ENCODE data around the gene TPRG1L. TPM values are rescaled to one million over a fixed set of nuclear protein-coding genes. Genes with fewer than 3 reads are reported as not detected.

TPRG1L gene
- total RNA-seq, 1 experiment from 2014 or later = 24.0 TPM

- no peak overlapping the region for H3K56ac ChIP-seq (ENCODE audit: insufficient read length, low read depth, low read length)
- no peak overlapping the region for H2AFZ ChIP-seq (ENCODE audit: low read length)
- peaks cover 10 to 12% of the 10 kb centered on the region in 2 experiments; a peak in 3 of 4 replicates for H3K4me1 Mint-ChIP-seq
- H3K27me3 Mint-ChIP-seq (ENCODE audit: low read depth) = peaks cover 17% of the 10 kb centered on the region
- no peak overlapping the region for H4K91ac ChIP-seq (ENCODE audit: insufficient read length, low read depth, low read length)
- H2BK120ac ChIP-seq (ENCODE audit: low read depth, low read length, poor library complexity, severe bottlenecking) = no peak overlapping the region
- H3K4me1 ChIP-seq (ENCODE audit: insufficient read depth, low read length) = no peaks in the 10 kb centered on the region
- H3K79me1 ChIP-seq (ENCODE audit: insufficient read depth, low read depth, low read length, poor library complexity, severe bottlenecking) = no peaks in the 10 kb centered on the region
- H2BK15ac ChIP-seq (ENCODE audit: low read depth, low read length) = no peak overlapping the region
- H3K9me3 Mint-ChIP-seq = no peaks in the 10 kb centered on the region
- no peak overlapping the region for H3K9ac ChIP-seq (ENCODE audit: extremely low read depth, insufficient read length, low read length)
- peaks cover 20% of the 10 kb centered on the region for H3K23me2 ChIP-seq (ENCODE audit: insufficient read length, low read depth, low read length, poor library complexity, severe bottlenecking)
- DNase-seq = no peak
- no peak overlapping the region for H3K27ac Mint-ChIP-seq
- no CpG with 5 or more reads among the region's 20 CpGs for WGBS (ENCODE audit: extremely low coverage, insufficient read length, low lambda C conversion rate)
- no peak overlapping the region for H2AK5ac ChIP-seq (ENCODE audit: insufficient read length, low read length)
- H4K8ac ChIP-seq (replicated peaks; ENCODE audit: insufficient read length, low read depth, low read length) = no peak overlapping the region
- no peak for TF ChIP-seq CTCF (conservative IDR thresholded peaks at IDR 0.05)
- H3K4me2 ChIP-seq (ENCODE audit: insufficient read depth, insufficient read length, low read length) = no peak overlapping the region
- no peaks in the 10 kb centered on the region for H3K9me3 ChIP-seq (ENCODE audit: control insufficient read depth, low read depth, low read length)
- no peak overlapping the region for H3K14ac ChIP-seq (ENCODE audit: insufficient read depth, low read length)
- no peak overlapping the region for H2BK20ac ChIP-seq (ENCODE audit: low read depth, low read length, poor library complexity, severe bottlenecking)
- no peak overlapping the region for H2BK5ac ChIP-seq (ENCODE audit: insufficient read length, low read length)
- H3K18ac ChIP-seq (ENCODE audit: insufficient read length, low read depth, low read length) = no peak overlapping the region
- no peak overlapping the region for H3K23ac ChIP-seq (ENCODE audit: insufficient read length, low read depth, low read length)
- H3K4ac ChIP-seq (ENCODE audit: low read depth, low read length) = no peak overlapping the region
- H3T11ph ChIP-seq (ENCODE audit: low read length) = no peak overlapping the region
- H4K5ac ChIP-seq (ENCODE audit: insufficient read length, low read depth, low read length) = no peak overlapping the region
- H4K20me1 ChIP-seq (ENCODE audit: control insufficient read depth, insufficient read depth, insufficient read length) = no peaks in the 10 kb centered on the region
- no peak overlapping the region for H3K27ac ChIP-seq (ENCODE audit: insufficient read length, low read depth, low read length)
- peaks cover 12% of the 10 kb centered on the region; the same call in 1 of the 2 replicates for H3K27me3 ChIP-seq (ENCODE audit: insufficient read depth, low read length)
- H2BK12ac ChIP-seq (ENCODE audit: insufficient read length, low read depth, low read length) = no peak overlapping the region
- no peak overlapping the region for H3K4me3 Mint-ChIP-seq
- H3K79me2 ChIP-seq (ENCODE audit: insufficient read depth, low read length) = peaks cover 3% of the 10 kb centered on the region; the same call in 1 of the 2 replicates
- H3K36me3 Mint-ChIP-seq (ENCODE audit: insufficient read depth in 1 of 3, low read depth in 3 of 3) = peaks cover 0 to 37% (median 16%) of the 10 kb centered on the region in 3 experiments
These were observed 21.8 kb downstream of the TPRG1L start for GRCh38 chr1:3646596-3646995.

Data from H9 (cell line).